Body of pancreas (tissue), 4 donors: ENCODE measurements around the gene SERINC2. TPM values are rescaled to one million over a fixed set of nuclear protein-coding genes. Genes with fewer than 3 reads are reported as not detected.

ENCODE experiments used
- ATAC-seq: fragments of 150-250 bp; one replicate; pipeline ENCODE4 v1.9.1; 2016
- DNase-seq, 4 donors: peaks; one replicate each; pipeline ENCODE4 v3.0.0-alpha.2; 2019
- H3K27ac ChIP-seq, 4 donors: fragments of 200-600 bp; sonication (generic); 1 replicate in 3 of 4; 2 replicates in 1 of 4; pipeline versions ENCODE4 v1.5.1 to v1.6.1; 2016 to 2019; ENCODE audit warnings: mild to moderate bottlenecking in 1 of 4, mixed read lengths in 1 of 4, moderate library complexity in 1 of 4
- H3K27me3 ChIP-seq, 2 donors: fragments of 200-600 bp; sonication (generic); one replicate each; pipeline ENCODE4 v1.6.0; 2016; ENCODE audit warnings: mild to moderate bottlenecking in 1 of 2
- H3K36me3 ChIP-seq, 2 donors: fragments of 200-600 bp; sonication (generic); replicated peaks in 1 of 2; 2 replicates each; pipeline ENCODE4 v1.5.1; 2016; ENCODE audit warnings: low read depth in 2 of 2; ENCODE audit not compliant: insufficient read depth in 1 of 2
- H3K4me1 ChIP-seq: fragments of 200-600 bp; sonication (generic); one replicate; pipeline ENCODE4 v1.6.0; 2016
- H3K4me3 ChIP-seq, 2 donors: fragments of 200-600 bp; sonication (generic); 1 replicate in 1 of 2; 2 replicates in 1 of 2; pipeline ENCODE4 v1.5.1; 2016 to 2019
- H3K9me3 ChIP-seq, 3 donors: fragments of 200-600 bp; sonication (generic); 1 replicate in 2 of 3; 2 replicates in 1 of 3; pipeline ENCODE4 v1.5.1; 2016
- CTCF ChIP-seq, 7 experiments: fragments of 450-650 bp in 4 of 7; fragments of 200-600 bp in 3 of 7; sonication (generic) in 3 of 7; IDR thresholded peaks; one replicate each; pipeline ENCODE4 v1.5.1; 2016 to 2019; ENCODE audit warnings: antibody characterized with exemption in 7 of 7
- POLR2A ChIP-seq, 3 donors: fragments of 450-650 bp; IDR thresholded peaks; one replicate each; pipeline ENCODE4 v1.6.1; 2016; ENCODE audit warnings: antibody characterized with exemption in 3 of 3, mild to moderate bottlenecking in 2 of 3
- WGBS, 2 donors: methylation state at CpG; one replicate each; pipeline ENCODE4 v1.1.5; 2017; 5-methylcytosine and 5-hydroxymethylcytosine counted together
- intact Hi-C: fragments of 100-400 bp; cut with DNase I; formaldehyde crosslinking; loops from one replicate; pipeline ENCODE4 v1.15.1; 2023
- total RNA-seq, 2 donors: library from RNA; depleted of rRNA; stranded (reverse); fragments of >200 nt; gene quantifications; one replicate each; pipeline ENCODE4 v1.1.0, GENCODE V29; 2016

The SERINC2 gene
- total RNA-seq, 2 donors from 2014 or later = 14.5 to 41.2 TPM

DNA sequence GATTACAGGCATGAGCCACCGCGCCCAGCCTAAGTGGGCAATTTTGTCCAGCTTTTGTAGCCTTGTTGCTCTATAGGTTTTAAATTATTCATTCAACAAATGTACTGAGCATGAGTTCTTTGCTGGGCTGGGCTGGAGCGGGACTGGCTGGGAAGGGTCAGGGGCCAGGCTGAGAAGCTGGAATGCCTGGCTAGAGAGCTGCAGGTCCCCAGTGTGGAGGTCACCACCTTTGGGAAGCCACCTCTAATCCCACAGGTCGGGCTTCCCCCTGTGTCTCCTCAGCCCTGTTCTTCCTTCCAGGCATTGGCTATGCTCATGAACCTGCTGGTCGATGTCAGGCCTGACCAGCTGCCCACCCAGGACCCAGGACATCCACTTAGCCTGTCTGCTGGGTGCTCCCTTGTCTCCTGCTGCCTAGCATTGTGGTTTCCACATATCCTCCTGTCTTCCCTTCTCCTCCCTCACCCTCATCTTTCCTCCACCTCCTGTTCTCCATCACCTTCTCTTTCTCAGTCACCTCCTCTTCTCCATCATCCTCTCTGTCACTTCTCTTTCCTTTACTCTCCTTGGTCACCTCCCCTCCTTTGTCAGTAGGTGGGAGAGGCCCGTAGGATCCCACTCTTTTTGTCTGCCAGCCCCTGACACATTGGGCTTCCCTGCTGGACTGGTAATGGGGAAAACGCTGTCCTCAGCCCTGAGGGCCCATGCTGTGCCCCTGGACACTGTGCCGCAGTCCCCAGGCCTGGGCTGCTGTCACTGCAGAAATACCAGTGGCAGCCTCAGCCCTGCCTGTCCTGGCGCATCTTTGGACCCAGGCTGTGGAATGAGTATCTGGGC is 23.8 kb downstream of the SERINC2 start:
- WGBS, 2 donors = 67 to 80% methylated on average over 8 to 9 of the region's 9 CpGs
- Histone ChIP-seq H3K36me3 (no peaks in the 10 kb centered on the region), H3K27me3 (no peaks in the 10 kb centered on the region), H3K4me3 (no peak overlapping the region), H3K27ac (no peak overlapping the region), H3K9me3 (no peaks in the 10 kb centered on the region), H3K4me1 (no peaks in the 10 kb centered on the region)
- intact Hi-C loops = no loop called here
- TF ChIP-seq POLR2A (IDR thresholded peaks at IDR 0.05) = no peak
- TF ChIP-seq CTCF (IDR thresholded peaks at IDR 0.05) = no peak
- DNase-seq = no peak
- ATAC-seq = no peak

DNA sequence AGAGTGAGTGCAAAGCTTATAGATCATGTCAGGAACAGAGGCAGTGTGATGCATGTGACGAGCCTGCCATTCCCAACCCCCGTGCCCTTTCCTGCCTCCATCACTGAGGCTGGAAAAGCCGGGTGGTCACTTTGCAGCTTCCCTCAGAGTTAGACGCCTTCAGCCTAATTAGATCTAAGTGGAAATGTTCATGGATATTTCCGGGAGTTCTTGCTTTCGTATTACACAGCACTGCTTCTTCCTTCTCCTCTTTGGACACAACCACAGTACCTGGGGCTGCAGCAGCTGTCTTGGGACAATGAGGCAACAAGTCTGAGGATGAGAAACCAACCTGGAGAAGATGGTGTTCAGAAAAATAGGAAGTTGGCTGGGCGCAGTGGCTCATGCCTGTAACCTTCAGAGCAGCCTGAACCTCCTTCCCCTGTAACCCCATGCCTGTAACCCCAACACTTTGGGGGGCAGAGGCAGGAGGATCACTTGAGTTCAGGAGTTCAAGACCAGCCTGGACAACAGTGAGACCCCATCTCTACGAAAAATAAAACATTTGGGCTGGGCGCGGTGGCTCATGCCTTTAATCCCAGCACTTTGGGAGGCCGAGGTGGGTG is 24.5 kb downstream of the SERINC2 start:
- H3K9me3 ChIP-seq = no peaks in the 10 kb centered on the region
- no peaks in the 10 kb centered on the region for H3K4me1 ChIP-seq
- H3K4me3 ChIP-seq = no peak overlapping the region
- ATAC-seq = no peak
- WGBS, 2 donors = 74 to 75% methylated on average over 11 of the region's 11 CpGs
- no peak overlapping the region for H3K27ac ChIP-seq
- intact Hi-C loops = no loop called here
- H3K27me3 ChIP-seq = no peaks in the 10 kb centered on the region
- DNase-seq = no peak
- TF ChIP-seq CTCF (IDR thresholded peaks at IDR 0.05) (no peak), POLR2A (IDR thresholded peaks at IDR 0.05) (no peak)
- H3K36me3 ChIP-seq = no peaks in the 10 kb centered on the region

DNA sequence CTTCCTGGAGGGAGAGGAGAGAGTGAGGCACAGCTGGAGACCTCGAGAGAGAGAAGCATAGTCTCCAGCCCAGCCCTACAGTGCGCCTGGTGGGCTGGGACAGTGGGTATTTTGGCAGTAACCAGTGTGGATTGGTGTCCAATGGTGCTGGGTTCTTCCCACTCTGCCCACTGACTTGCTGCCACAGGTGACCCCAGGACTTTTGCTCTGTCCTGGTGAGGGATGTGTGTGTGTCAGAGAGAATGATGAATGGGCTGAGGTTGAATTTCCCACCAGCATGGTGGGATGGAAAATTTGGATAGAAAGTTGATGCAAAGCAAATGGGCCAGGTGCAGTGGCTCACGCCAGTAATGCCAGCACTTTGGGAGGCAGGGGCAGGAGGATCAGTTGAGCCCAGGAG is 26.3 kb downstream of the SERINC2 start:
- no peaks in the 10 kb centered on the region for H3K27me3 ChIP-seq
- 74 to 86% methylated on average over 1 to 3 of the region's 3 CpGs for WGBS, 2 donors
- no peak overlapping the region for H3K27ac ChIP-seq
- H3K9me3 ChIP-seq = no peaks in the 10 kb centered on the region
- no peak for TF ChIP-seq POLR2A (IDR thresholded peaks at IDR 0.05)
- no peak for TF ChIP-seq CTCF (IDR thresholded peaks at IDR 0.05)
- no peak overlapping the region for H3K4me3 ChIP-seq
- intact Hi-C loops = no loop called here
- no peak for ATAC-seq
- H3K36me3 ChIP-seq = no peaks in the 10 kb centered on the region
- no peak for DNase-seq
- H3K4me1 ChIP-seq = peaks cover 1% of the 10 kb centered on the region

GRCh38 chr1:31441073-31441472 is 28.1 kb downstream of the SERINC2 start:
- H3K27me3 ChIP-seq = no peaks in the 10 kb centered on the region
- no peak for ATAC-seq
- TF ChIP-seq CTCF (IDR thresholded peaks at IDR 0.05) (no peak), POLR2A (IDR thresholded peaks at IDR 0.05) (no peak)
- WGBS, 2 donors = 72 to 89% methylated on average over 3 of the region's 3 CpGs
- no peak for DNase-seq
- H3K36me3 ChIP-seq = no peaks in the 10 kb centered on the region
- intact Hi-C loops = no loop called here
- peaks cover 10% of the 10 kb centered on the region for H3K4me1 ChIP-seq
- no peak overlapping the region for H3K4me3 ChIP-seq
- H3K27ac ChIP-seq = no peak overlapping the region
- no peaks in the 10 kb centered on the region for H3K9me3 ChIP-seq
